Measurements from ENCODE around the gene JARID2.

Gene JARID2

DNA sequence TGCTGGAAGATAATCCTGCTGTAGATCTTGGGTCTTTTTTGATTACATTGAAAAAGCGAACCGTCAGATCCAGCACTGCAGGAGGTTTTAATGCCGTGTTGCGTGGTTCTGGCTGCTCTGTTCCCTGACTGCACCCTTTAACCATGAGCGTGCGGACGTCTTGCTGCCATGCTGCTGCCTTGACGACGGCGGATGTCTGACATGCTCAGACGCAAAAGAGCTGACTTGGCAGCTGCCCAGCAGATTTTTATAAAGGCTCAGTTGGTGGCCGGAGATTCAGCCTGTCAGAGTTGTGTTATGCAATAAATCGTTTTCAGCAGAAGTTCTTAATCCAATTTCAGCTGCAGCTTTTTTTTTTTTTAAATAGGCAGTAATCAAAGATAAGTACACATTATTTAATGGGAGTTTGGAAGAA lies 119.4 kb downstream of the JARID2 start:
- peak; percentile 93 for DNase-seq (ENCODE audit: low read depth)
- peak; percentile 73 for TF ChIP-seq MYC (IDR thresholded peaks at IDR 0.05; ENCODE audit: low read depth, low read length)
- peak; percentile 90 for TF ChIP-seq MAX (IDR thresholded peaks at IDR 0.05; ENCODE audit: low read depth, low read length)
- no peak for TF ChIP-seq POLR2A (IDR thresholded peaks at IDR 0.05; ENCODE audit: extremely low read depth, insufficient read length)
- TF ChIP-seq, protein P1, sequence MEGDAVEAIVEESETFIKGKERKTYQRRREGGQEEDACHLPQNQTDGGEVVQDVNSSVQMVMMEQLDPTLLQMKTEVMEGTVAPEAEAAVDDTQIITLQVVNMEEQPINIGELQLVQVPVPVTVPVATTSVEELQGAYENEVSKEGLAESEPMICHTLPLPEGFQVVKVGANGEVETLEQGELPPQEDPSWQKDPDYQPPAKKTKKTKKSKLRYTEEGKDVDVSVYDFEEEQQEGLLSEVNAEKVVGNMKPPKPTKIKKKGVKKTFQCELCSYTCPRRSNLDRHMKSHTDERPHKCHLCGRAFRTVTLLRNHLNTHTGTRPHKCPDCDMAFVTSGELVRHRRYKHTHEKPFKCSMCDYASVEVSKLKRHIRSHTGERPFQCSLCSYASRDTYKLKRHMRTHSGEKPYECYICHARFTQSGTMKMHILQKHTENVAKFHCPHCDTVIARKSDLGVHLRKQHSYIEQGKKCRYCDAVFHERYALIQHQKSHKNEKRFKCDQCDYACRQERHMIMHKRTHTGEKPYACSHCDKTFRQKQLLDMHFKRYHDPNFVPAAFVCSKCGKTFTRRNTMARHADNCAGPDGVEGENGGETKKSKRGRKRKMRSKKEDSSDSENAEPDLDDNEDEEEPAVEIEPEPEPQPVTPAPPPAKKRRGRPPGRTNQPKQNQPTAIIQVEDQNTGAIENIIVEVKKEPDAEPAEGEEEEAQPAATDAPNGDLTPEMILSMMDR (IDR thresholded peaks at IDR 0.05; ENCODE audit: low read depth, low read length) = no peak

GRCh38 chr6:15366003-15366535 lies 120.2 kb downstream of the JARID2 start:
- TF ChIP-seq, protein P1 (IDR thresholded peaks at IDR 0.05; ENCODE audit: low read depth, low read length) = no peak
- no peak for TF ChIP-seq MAX (IDR thresholded peaks at IDR 0.05; ENCODE audit: low read depth, low read length)
- no peak for TF ChIP-seq POLR2A (IDR thresholded peaks at IDR 0.05; ENCODE audit: extremely low read depth, insufficient read length)
- TF ChIP-seq MYC (IDR thresholded peaks at IDR 0.05; ENCODE audit: low read depth, low read length) = no peak
- H3K4me3 ChIP-seq (ENCODE audit: low read depth, low read length) = peak overlapping the region; percentile 22
- DNase-seq (ENCODE audit: low read depth) = no peak

More for the DNA sequence above, 119.4 kb downstream of the JARID2 start:
- H3K4me3 ChIP-seq (ENCODE audit: low read depth, low read length) = peak overlapping the region; percentile 12

- H3K4me3 ChIP-seq (ENCODE audit: low read depth, low read length) = no peak overlapping the region
- TF ChIP-seq MAX (IDR thresholded peaks at IDR 0.05; ENCODE audit: low read depth, low read length) (no peak), MYC (IDR thresholded peaks at IDR 0.05; ENCODE audit: low read depth, low read length) (no peak), POLR2A (IDR thresholded peaks at IDR 0.05; ENCODE audit: extremely low read depth, insufficient read length) (no peak)
- TF ChIP-seq, protein P1 (IDR thresholded peaks at IDR 0.05; ENCODE audit: low read depth, low read length) = no peak
- DNase-seq (ENCODE audit: low read depth) = no peak
These were observed 121.0 kb downstream of the JARID2 start for GRCh38 chr6:15366879-15367278.

DNA sequence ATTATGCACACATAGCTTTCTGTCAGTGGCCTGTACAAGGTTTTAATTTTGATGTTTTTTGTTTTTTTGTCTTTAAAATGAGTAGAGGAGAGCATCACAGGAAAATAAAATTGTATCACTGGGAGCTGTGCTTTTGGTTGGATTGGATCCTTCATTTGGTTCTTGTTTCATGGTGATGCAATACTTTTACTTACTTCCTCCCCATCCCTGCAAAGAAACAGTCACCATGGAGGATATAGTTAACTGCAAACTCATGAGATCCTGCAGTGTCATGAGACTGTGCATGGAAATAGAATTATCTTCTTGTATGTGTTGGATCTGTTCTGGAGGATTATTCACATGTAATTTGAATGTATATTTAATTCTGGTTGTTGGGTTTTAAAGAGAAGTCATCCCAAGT lies 122.3 kb downstream of the JARID2 start:
- no peak overlapping the region for H3K4me3 ChIP-seq (ENCODE audit: low read depth, low read length)
- peak; percentile 69 for DNase-seq (ENCODE audit: low read depth)

GRCh38 chr6:15368873-15369272 lies 123.0 kb downstream of the JARID2 start:
- TF ChIP-seq MAX (IDR thresholded peaks at IDR 0.05; ENCODE audit: low read depth, low read length) = no peak
- no peak for TF ChIP-seq MYC (IDR thresholded peaks at IDR 0.05; ENCODE audit: low read depth, low read length)
- TF ChIP-seq, protein P1 (IDR thresholded peaks at IDR 0.05; ENCODE audit: low read depth, low read length) = no peak
- TF ChIP-seq POLR2A (IDR thresholded peaks at IDR 0.05; ENCODE audit: extremely low read depth, insufficient read length) = no peak
- no peak overlapping the region for H3K4me3 ChIP-seq (ENCODE audit: low read depth, low read length)
- no peak for DNase-seq (ENCODE audit: low read depth)

More for the DNA sequence above, 122.3 kb downstream of the JARID2 start:
- no peak for TF ChIP-seq MAX (IDR thresholded peaks at IDR 0.05; ENCODE audit: low read depth, low read length)
- no peak for TF ChIP-seq POLR2A (IDR thresholded peaks at IDR 0.05; ENCODE audit: extremely low read depth, insufficient read length)
- TF ChIP-seq, protein P1 (IDR thresholded peaks at IDR 0.05; ENCODE audit: low read depth, low read length) = no peak
- TF ChIP-seq MYC (IDR thresholded peaks at IDR 0.05; ENCODE audit: low read depth, low read length) = no peak

Measured in NB4 (cell line).